ENCODE data around the gene IKBIP.
"Not testable (repeated sequence)": the region's sequence is repeated elsewhere in the genome, so short reads cannot be mapped to it uniquely, and the experiment has no call there.

IKBIP gene

GRCh38 chr12:98579347-98579746 is 65.2 kb downstream of the IKBIP start:
- H2AFZ ChIP-seq (ENCODE audit: low read depth): no peak overlapping the region
- H3K27me3 ChIP-seq (ENCODE audit: insufficient read depth, low read depth): no peaks in the 10 kb centered on the region
- H3K79me2 ChIP-seq (ENCODE audit: insufficient read depth, low read depth): no peaks in the 10 kb centered on the region
- H3K36me3 ChIP-seq (ENCODE audit: insufficient read depth): no peaks in the 10 kb centered on the region
- no peak overlapping the region for H3K4me3 ChIP-seq (IDR thresholded peaks at IDR 0.05; ENCODE audit: insufficient read depth, low read depth, low read length)
- peaks cover 6% of the 10 kb centered on the region for H3K4me1 ChIP-seq (ENCODE audit: low read depth, poor library complexity, severe bottlenecking)
- H3K27ac ChIP-seq: no peak overlapping the region
- TF ChIP-seq, protein P1, sequence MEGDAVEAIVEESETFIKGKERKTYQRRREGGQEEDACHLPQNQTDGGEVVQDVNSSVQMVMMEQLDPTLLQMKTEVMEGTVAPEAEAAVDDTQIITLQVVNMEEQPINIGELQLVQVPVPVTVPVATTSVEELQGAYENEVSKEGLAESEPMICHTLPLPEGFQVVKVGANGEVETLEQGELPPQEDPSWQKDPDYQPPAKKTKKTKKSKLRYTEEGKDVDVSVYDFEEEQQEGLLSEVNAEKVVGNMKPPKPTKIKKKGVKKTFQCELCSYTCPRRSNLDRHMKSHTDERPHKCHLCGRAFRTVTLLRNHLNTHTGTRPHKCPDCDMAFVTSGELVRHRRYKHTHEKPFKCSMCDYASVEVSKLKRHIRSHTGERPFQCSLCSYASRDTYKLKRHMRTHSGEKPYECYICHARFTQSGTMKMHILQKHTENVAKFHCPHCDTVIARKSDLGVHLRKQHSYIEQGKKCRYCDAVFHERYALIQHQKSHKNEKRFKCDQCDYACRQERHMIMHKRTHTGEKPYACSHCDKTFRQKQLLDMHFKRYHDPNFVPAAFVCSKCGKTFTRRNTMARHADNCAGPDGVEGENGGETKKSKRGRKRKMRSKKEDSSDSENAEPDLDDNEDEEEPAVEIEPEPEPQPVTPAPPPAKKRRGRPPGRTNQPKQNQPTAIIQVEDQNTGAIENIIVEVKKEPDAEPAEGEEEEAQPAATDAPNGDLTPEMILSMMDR (conservative IDR thresholded peaks at IDR 0.05; ENCODE audit: low read depth, low read length): no peak
- no peak overlapping the region for H3K9ac ChIP-seq
- no peaks in the 10 kb centered on the region for H4K20me1 ChIP-seq (ENCODE audit: insufficient read depth)
- no peak overlapping the region for H3K4me2 ChIP-seq

DNA sequence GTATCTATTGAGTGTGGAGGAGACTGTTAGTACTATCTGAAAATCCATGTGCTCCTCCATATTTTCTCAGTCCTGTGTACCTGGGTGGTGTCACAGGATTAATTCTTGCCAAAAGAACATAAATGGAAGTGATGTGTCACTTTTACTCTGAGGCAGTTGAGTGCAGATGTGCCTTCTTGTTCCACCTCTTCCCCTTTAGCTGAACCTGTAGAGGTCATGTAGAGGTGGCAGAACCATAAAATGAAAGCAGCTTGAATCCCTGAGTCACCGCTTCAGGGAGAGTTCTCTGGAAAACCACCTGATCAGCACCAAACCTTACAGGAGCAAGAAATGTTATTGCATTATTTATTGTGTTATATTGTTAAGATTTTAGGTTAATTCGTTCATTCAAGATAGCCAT is 65.8 kb downstream of the IKBIP start:
- Histone ChIP-seq H4K20me1 (ENCODE audit: insufficient read depth) (no peaks in the 10 kb centered on the region), H3K27me3 (ENCODE audit: insufficient read depth, low read depth) (no peaks in the 10 kb centered on the region), H3K4me2 (no peak overlapping the region), H3K36me3 (ENCODE audit: insufficient read depth) (no peaks in the 10 kb centered on the region), H2AFZ (ENCODE audit: low read depth) (no peak overlapping the region), H3K27ac (no peak overlapping the region), H3K9ac (no peak overlapping the region), H3K4me3 (IDR thresholded peaks at IDR 0.05; ENCODE audit: insufficient read depth, low read depth, low read length) (no peak overlapping the region), H3K79me2 (ENCODE audit: insufficient read depth, low read depth) (no peaks in the 10 kb centered on the region), H3K4me1 (ENCODE audit: low read depth, poor library complexity, severe bottlenecking) (peaks cover 6% of the 10 kb centered on the region)
- TF ChIP-seq, protein P1 (conservative IDR thresholded peaks at IDR 0.05; ENCODE audit: low read depth, low read length): no peak

DNA sequence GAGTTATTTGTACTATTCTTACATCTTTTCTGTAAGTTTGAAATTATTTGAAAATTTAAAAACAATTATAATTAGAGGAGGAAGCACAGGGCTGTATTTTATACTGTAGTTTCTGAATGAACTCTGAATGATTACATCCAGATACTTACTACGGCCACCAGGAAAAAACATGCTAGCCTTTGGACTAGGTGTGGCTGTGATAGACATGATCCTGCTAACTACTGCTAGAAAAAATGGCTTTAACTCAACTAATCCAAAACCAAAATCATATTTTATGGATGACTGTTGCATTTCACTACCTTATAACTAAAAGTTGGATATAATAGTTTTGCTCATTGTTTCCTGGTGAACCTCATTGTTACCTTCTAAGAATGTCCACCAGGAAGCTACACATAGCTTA is 66.2 kb downstream of the IKBIP start:
- Histone ChIP-seq H3K4me2 (no peak overlapping the region), H3K27ac (no peak overlapping the region), H3K27me3 (ENCODE audit: insufficient read depth, low read depth) (no peaks in the 10 kb centered on the region), H3K79me2 (ENCODE audit: insufficient read depth, low read depth) (no peaks in the 10 kb centered on the region), H3K36me3 (ENCODE audit: insufficient read depth) (no peaks in the 10 kb centered on the region), H3K4me1 (ENCODE audit: low read depth, poor library complexity, severe bottlenecking) (peaks cover 6% of the 10 kb centered on the region), H3K9ac (no peak overlapping the region), H4K20me1 (ENCODE audit: insufficient read depth) (no peaks in the 10 kb centered on the region), H3K4me3 (IDR thresholded peaks at IDR 0.05; ENCODE audit: insufficient read depth, low read depth, low read length) (no peak overlapping the region), H2AFZ (ENCODE audit: low read depth) (no peak overlapping the region)
- TF ChIP-seq, protein P1 (conservative IDR thresholded peaks at IDR 0.05; ENCODE audit: low read depth, low read length): no peak

DNA sequence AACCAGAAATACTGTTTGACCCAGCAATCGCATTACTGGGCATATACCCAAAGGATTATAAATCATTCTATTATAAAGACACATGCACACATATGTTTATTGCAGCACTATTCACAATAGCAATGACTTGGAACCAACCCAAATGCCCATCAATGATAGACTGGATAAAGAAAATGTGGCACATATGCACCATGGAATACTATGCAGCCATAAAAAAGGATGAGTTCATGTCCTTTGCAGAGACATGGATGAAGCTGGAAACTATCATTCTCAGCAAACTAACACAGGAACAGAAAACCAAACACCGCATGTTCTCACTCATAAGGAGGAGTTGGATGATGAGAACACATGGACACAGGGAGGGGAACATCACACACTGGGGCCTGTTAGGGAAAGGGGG is 67.8 kb downstream of the IKBIP start:
- H3K4me1 ChIP-seq (ENCODE audit: low read depth, poor library complexity, severe bottlenecking); H2AFZ ChIP-seq (ENCODE audit: low read depth); H3K27ac ChIP-seq; H3K79me2 ChIP-seq (ENCODE audit: insufficient read depth, low read depth); H3K36me3 ChIP-seq (ENCODE audit: insufficient read depth); H3K4me2 ChIP-seq; H4K20me1 ChIP-seq (ENCODE audit: insufficient read depth); H3K27me3 ChIP-seq (ENCODE audit: insufficient read depth, low read depth); H3K9ac ChIP-seq; H3K4me3 ChIP-seq (IDR thresholded peaks at IDR 0.05; ENCODE audit: insufficient read depth, low read depth, low read length): not testable (repeated sequence)

DNA sequence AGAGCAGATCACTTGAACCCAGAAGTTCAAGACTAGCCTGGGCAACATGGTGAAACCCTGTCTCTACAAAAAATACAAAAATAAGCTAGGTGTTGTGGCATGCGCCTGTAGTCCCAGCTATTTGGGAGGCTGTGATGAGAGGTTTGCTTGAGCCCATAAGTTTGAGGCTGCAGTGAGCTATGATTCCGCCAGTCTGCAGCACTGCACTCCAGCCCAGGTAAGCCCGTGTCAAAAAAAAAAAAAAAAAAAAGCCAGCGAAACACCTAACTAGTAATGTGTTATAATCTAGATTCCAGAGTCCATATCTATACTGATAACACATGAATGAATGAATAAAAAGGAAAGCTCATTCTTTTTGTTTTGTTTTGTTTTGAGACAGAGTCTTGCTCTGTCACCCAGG is 69.6 kb downstream of the IKBIP start:
- Histone ChIP-seq H4K20me1 (ENCODE audit: insufficient read depth) (no peaks in the 10 kb centered on the region), H2AFZ (ENCODE audit: low read depth) (no peak overlapping the region), H3K9ac (no peak overlapping the region), H3K4me1 (ENCODE audit: low read depth, poor library complexity, severe bottlenecking) (peaks cover 6% of the 10 kb centered on the region), H3K4me2 (no peak overlapping the region), H3K4me3 (IDR thresholded peaks at IDR 0.05; ENCODE audit: insufficient read depth, low read depth, low read length) (no peak overlapping the region), H3K27me3 (ENCODE audit: insufficient read depth, low read depth) (no peaks in the 10 kb centered on the region), H3K27ac (no peak overlapping the region), H3K79me2 (ENCODE audit: insufficient read depth, low read depth) (no peaks in the 10 kb centered on the region), H3K36me3 (ENCODE audit: insufficient read depth) (no peaks in the 10 kb centered on the region)
- TF ChIP-seq, protein P1 (conservative IDR thresholded peaks at IDR 0.05; ENCODE audit: low read depth, low read length): no peak

Measured in KMS-11 (cell line).